Tibial nerve (tissue), 4 donors: ENCODE measurements around the gene UNC119.

Experiments
- CTCF ChIP-seq, 5 experiments: fragments of 200-600 bp in 3 of 5; fragments of 450-650 bp in 2 of 5; sonication (generic) in 3 of 5; IDR thresholded peaks; one replicate each; pipeline ENCODE4 v1.5.1; 2016 to 2019; ENCODE audit warnings: antibody characterized with exemption in 5 of 5, mild to moderate bottlenecking in 3 of 5, moderate library complexity in 2 of 5
- EP300 ChIP-seq, 2 donors: sonication (generic); formaldehyde crosslinking; IDR thresholded peaks; one replicate each; pipeline ENCODE4 v1.6.1; 2017; ENCODE audit warnings: antibody characterized with exemption in 2 of 2, mild to moderate bottlenecking in 1 of 2

- no peak for TF ChIP-seq CTCF (IDR thresholded peaks at IDR 0.05)
- no peak for TF ChIP-seq EP300 (IDR thresholded peaks at IDR 0.05)
These were observed 45.4 kb upstream of the UNC119 start for GRCh38 chr17:28597606-28598383.
